Esophagus squamous epithelium (tissue), 5 donors: ENCODE data around the gene LCMT1. TPM values are rescaled to one million over a fixed set of nuclear protein-coding genes. Genes with fewer than 3 reads are reported as not detected.

Experiments
- DNase-seq: peaks from one replicate; lab custom pipeline; 2025; lab: John Stamatoyannopoulos, UW
- H3K27ac ChIP-seq, 4 donors: fragments of 200-600 bp; sonication (generic); one replicate each; pipeline ENCODE4 v1.5.1; 2016 to 2019; ENCODE audit warnings: mild to moderate bottlenecking in 1 of 4
- H3K27me3 ChIP-seq, 4 donors: fragments of 200-600 bp; sonication (generic); 1 replicate in 3 of 4; 2 replicates in 1 of 4; pipeline versions ENCODE4 v1.5.1 to v1.6.0; 2017 to 2021; ENCODE audit warnings: antibody characterized with exemption in 1 of 4
- H3K36me3 ChIP-seq, 3 donors: fragments of 200-600 bp; sonication (generic); one replicate each; pipeline ENCODE4 v1.5.1; 2016 to 2019
- H3K4me1 ChIP-seq, 3 donors: fragments of 200-600 bp; sonication (generic); one replicate each; pipeline ENCODE4 v1.5.1; 2017 to 2019
- H3K4me3 ChIP-seq, 4 donors: fragments of 200-600 bp; sonication (generic); 1 replicate in 3 of 4; 2 replicates in 1 of 4; pipeline ENCODE4 v1.5.1; 2016 to 2019; ENCODE audit warnings: mild to moderate bottlenecking in 2 of 4, moderate library complexity in 1 of 4
- H3K9me3 ChIP-seq, 3 donors: fragments of 200-600 bp; sonication (generic); one replicate each; pipeline ENCODE4 v1.5.1; 2016 to 2019
- CTCF ChIP-seq, 6 experiments: fragments of 450-650 bp in 4 of 6; fragments of 200-600 bp in 2 of 6; sonication (generic) in 2 of 6; IDR thresholded peaks; one replicate each; pipeline ENCODE4 v1.5.1; 2016 to 2019; ENCODE audit warnings: antibody characterized with exemption in 6 of 6, mild to moderate bottlenecking in 4 of 6, moderate library complexity in 4 of 6
- POLR2A ChIP-seq, 4 donors: fragments of 450-650 bp; IDR thresholded peaks; one replicate each; pipeline ENCODE4 v1.6.1; 2017; ENCODE audit warnings: antibody characterized with exemption in 4 of 4, mild to moderate bottlenecking in 4 of 4, moderate library complexity in 3 of 4
- WGBS, 2 donors: methylation state at CpG; one replicate each; pipeline ENCODE4 v1.1.5; 2018; 5-methylcytosine and 5-hydroxymethylcytosine counted together
- intact Hi-C: fragments of 100-400 bp; cut with DNase I; formaldehyde crosslinking; loops from one replicate; pipeline ENCODE4 v1.15.0; 2022
- total RNA-seq, 4 donors: library from RNA; depleted of rRNA; stranded (reverse); fragments of >200 nt; gene quantifications; one replicate each; pipeline ENCODE4 v1.1.0, GENCODE V29; 2016
- donor health status: DM: yes; HTN: yes; CAD: no.

Gene LCMT1
- total RNA-seq, 4 donors from 2014 or later, result 20.4 to 35.5 (median 22.6) TPM

GRCh38 chr16:25094596-25094995 lies 16.9 kb upstream of the LCMT1 start:
- whole genome bisulfite sequencing, 2 donors, result 73% methylated on average over 8 of the region's 8 CpGs
- Histone ChIP-seq H3K4me3 (no peak overlapping the region), H3K27me3 (no peaks in the 10 kb centered on the region), H3K9me3 (no peaks in the 10 kb centered on the region), H3K4me1 (no peaks in the 10 kb centered on the region), H3K36me3 (no peaks in the 10 kb centered on the region), H3K27ac (no peak overlapping the region)
- intact Hi-C loops, result no loop called here
- TF ChIP-seq POLR2A (IDR thresholded peaks at IDR 0.05), result no peak
- TF ChIP-seq CTCF (IDR thresholded peaks at IDR 0.05), result no peak
- DNase-seq, result no peak

GRCh38 chr16:25095636-25096035 lies 15.9 kb upstream of the LCMT1 start:
- no peak for DNase-seq
- no peak for TF ChIP-seq CTCF (IDR thresholded peaks at IDR 0.05)
- TF ChIP-seq POLR2A (IDR thresholded peaks at IDR 0.05), result no peak
- no peaks in the 10 kb centered on the region for H3K27me3 ChIP-seq
- intact Hi-C loops, result no loop called here
- H3K4me3 ChIP-seq, result no peak overlapping the region
- 67 to 69% methylated on average over 4 of the region's 4 CpGs for whole genome bisulfite sequencing, 2 donors
- H3K36me3 ChIP-seq, result no peaks in the 10 kb centered on the region
- no peak overlapping the region for H3K27ac ChIP-seq
- no peaks in the 10 kb centered on the region for H3K4me1 ChIP-seq
- no peaks in the 10 kb centered on the region for H3K9me3 ChIP-seq

- no peak for DNase-seq
- intact Hi-C loops, result no loop called here
- Histone ChIP-seq H3K27me3 (no peaks in the 10 kb centered on the region), H3K9me3 (no peaks in the 10 kb centered on the region), H3K4me3 (no peak overlapping the region), H3K36me3 (no peaks in the 10 kb centered on the region), H3K4me1 (no peaks in the 10 kb centered on the region), H3K27ac (no peak overlapping the region)
- TF ChIP-seq POLR2A (IDR thresholded peaks at IDR 0.05) (no peak), CTCF (IDR thresholded peaks at IDR 0.05) (no peak)
- WGBS, 2 donors, result 56 to 62% methylated on average over 5 of the region's 5 CpGs
Measured at GRCh38 chr16:25097276-25097975, 14.1 kb upstream of the LCMT1 start.

- Histone ChIP-seq H3K27me3 (no peaks in the 10 kb centered on the region), H3K9me3 (no peaks in the 10 kb centered on the region), H3K36me3 (no peaks in the 10 kb centered on the region), H3K4me1 (no peaks in the 10 kb centered on the region), H3K27ac (no peak overlapping the region), H3K4me3 (no peak overlapping the region)
- no peak for TF ChIP-seq POLR2A (IDR thresholded peaks at IDR 0.05)
- TF ChIP-seq CTCF (IDR thresholded peaks at IDR 0.05), result no peak
- no peak for DNase-seq
- 77 to 80% methylated on average over 5 of the region's 5 CpGs for WGBS, 2 donors
- intact Hi-C loops, result no loop called here
Measured at GRCh38 chr16:25100511-25100910, 11.0 kb upstream of the LCMT1 start.

- TF ChIP-seq CTCF (IDR thresholded peaks at IDR 0.05) (peak in 2 of 6 experiments; percentile 20 to 30), POLR2A (IDR thresholded peaks at IDR 0.05) (peak in 2 of 4 donors; percentile 62 to 64)
- Histone ChIP-seq H3K36me3 (no peaks in the 10 kb centered on the region), H3K9me3 (no peaks in the 10 kb centered on the region), H3K4me1 (peaks cover 12 to 43% (median 30%) of the 10 kb centered on the region in 3 donors), H3K27ac (peak overlapping the region; percentile 81 to 95 (median 86)), H3K4me3 (peak overlapping the region; percentile 65 to 84 (median 75)), H3K27me3 (no peaks in the 10 kb centered on the region)
- DNase-seq, result peak; percentile 47
- WGBS, 2 donors, result 0 to 1% methylated on average over 4 to 13 of the region's 63 CpGs
- intact Hi-C loops, result loop anchor here (5.0 kb wide), 1 partner anchor 45 kb away; no protein-coding TSS in a partner anchor
Measured at GRCh38 chr16:25106567-25107465, 4.7 kb upstream of the LCMT1 start.
